SHP77 (cell line): ENCODE results near the gene OTUD3.
A peak's percentile ranks its signal among the peaks of the same experiment; 100 is the strongest.
"Not testable (repeated sequence)": the region's sequence is repeated elsewhere in the genome, so short reads cannot be mapped to it uniquely, and the experiment has no call there.

Experiments used
- DNase-seq, 2 experiments: peaks; one replicate each; lab custom pipeline; 2025; lab: John Stamatoyannopoulos, UW

Gene OTUD3, protein sequence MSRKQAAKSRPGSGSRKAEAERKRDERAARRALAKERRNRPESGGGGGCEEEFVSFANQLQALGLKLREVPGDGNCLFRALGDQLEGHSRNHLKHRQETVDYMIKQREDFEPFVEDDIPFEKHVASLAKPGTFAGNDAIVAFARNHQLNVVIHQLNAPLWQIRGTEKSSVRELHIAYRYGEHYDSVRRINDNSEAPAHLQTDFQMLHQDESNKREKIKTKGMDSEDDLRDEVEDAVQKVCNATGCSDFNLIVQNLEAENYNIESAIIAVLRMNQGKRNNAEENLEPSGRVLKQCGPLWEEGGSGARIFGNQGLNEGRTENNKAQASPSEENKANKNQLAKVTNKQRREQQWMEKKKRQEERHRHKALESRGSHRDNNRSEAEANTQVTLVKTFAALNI

DNA sequence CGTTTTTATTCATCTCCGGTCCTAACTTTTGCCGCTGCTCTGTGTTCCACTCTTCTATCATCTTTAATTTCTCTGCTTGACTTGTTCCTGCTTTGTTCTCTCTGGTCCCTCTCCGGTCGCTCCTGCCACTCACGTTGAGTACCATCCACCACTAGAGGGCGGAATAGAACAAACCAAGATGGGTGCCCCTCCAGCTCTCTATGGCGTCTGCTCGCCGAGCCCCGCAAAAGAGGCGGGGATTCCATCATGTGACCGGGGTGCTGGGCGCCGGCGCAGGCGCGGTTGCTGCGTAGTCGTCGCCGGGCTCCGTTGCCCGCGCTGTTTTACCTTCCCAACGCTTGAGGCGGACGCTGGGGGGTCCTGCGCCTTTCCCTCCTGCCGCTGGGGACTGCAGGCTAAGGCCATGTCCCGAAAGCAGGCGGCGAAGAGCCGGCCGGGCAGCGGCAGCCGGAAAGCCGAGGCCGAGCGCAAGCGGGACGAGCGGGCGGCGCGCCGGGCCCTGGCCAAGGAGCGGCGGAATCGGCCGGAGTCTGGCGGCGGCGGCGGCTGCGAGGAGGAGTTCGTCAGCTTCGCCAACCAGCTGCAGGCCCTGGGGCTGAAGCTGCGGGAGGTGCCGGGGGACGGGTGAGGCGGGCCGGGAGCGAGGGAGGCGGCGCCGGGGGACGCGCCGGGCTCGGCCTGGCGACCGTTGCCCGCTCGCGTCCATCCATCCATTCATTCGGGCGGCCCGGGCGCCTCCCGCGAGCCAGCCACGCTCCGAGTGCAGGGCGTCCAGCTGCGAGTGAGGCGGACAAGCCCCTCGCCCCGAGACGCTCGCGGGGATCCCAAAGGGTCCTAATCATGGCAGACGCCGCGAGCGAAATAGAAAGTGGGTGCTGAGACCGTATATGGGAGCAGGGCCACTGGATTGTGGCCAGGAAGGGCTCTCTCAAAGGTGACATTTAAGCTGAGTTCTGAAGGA, at the start of gene OTUD3:
Gene OTUD3, plus strand, starts transcription at position 285 of the 961 bp plus-strand sequence. Its CDS starts 119 bp downstream, at position 404.
- DNase-seq = peak; percentile 95 to 96

DNA sequence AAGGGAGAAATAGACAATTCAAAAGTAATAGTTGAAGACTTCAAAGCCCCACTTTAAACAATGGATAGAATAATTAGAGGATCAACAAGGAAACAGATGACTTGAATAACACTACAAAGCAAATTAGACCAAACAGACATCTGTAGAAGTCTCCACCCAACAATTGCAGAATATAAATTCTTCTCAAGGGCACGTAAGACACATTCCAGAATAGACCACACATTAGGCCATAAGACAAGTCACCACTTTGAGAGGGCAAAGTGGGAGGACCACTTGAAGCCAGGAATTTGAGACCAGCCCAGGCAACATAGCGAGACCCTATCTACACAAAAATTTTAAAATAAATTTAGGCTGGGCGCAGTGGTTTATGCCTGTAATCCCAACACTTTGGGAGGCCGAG, 46.6 kb upstream of the OTUD3 start:
- no peak for DNase-seq

DNA sequence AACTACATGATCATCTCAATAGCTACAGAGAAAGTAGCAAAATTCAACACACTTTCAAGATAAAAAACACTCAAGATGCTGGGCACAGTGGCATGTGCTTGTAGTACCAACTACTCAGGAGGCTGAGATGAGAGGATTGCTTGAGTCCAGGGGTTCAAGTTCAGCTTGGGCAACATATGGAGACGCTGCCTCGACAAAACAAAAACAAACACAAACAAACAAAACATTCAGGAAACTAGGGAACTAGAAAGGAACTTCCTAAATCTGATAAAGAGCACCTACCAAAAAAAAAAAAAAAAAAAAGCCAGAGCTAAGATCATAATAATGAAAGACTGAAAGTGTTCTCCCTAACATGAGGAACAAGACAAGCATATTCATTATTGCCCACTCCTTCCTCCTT, 44.3 kb upstream of the OTUD3 start:
- no peak for DNase-seq

DNA sequence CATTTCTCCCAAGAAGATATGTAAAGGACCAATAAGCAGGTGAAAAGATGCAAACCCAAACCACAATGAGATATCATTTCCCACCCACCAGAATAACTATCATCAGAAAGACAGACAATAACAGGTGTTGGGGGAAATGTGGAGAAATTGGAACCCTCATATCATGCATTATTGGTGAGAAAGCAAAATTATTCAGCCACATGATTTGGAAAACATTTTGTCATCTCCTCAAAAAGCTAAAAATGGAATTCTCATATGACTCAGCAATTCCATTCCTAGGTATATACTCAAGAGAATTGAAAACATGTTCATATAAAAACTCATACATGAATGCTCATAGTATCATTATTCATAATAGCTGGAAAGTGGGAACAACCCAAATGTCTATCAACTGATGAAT, 42.0 kb upstream of the OTUD3 start:
- DNase-seq = no peak

DNA sequence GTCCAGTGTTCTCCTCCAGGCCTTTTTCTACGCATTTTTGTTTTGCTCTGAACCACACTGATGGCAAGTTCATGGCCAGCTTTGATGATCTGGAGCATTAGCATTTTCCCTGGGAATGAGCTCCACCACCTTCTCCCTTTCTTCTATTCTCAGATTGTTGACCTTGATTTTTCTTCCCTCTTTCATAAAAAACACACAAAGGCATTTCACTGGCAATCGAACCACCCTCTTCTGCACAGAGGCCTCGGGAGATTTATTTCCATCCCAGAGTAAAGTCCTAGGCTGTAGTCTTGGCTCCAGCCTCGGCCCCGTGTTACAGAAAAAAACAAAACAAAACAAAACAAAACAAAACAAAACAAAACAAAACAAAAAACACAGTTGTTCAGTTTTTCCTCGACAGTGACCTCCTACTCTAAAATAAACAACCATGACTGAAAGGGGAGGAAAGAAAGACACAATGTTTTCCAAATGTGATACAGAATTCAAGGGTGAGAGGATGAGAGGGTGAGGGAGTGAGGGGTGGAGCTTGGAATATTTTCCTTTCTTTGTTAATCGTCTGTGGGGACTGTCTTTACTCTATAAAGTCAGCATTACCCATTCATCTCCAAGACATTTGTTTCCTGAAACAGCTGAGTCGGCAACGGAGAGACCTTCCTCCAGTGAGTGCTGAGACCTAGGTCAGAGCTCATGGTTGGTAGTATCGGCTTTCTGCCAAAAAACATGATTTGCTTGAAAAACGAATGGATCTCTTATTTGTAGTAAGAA, 37.3 kb upstream of the OTUD3 start:
- DNase-seq = no peak

DNA sequence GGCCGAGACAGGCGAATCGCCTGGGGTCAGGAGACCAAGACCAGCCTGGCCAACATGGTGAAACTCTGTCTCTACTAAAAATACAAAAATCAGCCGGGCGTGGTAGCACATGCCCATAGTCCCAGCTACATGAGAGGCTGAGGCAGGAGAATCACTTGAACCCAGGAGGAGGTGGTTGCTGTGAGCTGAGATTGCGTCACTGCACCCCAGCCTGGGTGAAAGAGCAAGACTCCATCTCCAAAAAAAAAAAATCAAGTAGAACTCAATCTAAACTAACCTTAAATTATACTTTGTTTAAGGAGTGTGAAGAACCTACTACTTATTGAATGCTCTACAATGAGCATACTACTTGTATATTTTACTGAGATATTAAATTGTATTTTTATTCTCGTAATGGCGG, 36.6 kb upstream of the OTUD3 start:
- no peak for DNase-seq

DNA sequence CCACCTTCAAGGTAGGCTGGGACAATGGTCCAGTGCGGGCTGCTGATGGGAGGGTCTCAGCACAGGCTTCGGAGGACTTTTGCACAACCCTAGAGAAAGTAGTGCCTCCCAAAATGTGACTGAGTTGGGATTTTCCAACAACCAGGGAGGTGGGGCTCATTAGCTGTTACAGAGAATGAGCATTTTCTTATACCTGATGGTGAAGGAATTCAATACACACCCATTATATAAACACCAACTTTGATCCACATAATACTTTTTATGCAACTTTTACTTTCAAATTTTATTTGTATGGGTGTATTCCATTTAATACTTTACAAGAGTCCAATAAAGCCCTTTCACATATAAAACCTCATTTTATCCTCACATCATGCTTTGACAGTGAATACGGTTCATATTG, 35.9 kb upstream of the OTUD3 start:
- DNase-seq = no peak

DNA sequence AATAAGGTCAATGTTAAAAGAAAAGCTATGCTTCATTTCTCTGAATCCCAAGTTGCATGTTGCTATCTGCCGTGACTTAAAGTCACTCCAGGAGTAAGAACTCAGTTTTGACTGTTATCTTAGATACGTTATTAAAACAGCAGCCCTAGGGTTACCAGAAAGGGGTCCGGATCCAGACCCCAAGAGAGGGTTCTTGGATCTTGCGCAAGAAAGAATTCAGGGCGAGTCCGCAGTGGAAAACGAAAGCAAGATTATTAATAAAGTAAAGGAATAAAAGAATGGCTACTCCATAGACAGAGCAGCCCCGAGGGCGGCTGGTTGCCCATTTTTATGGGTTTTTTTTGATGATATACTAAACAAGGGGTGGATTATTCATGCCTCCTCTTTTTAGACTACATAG, 34.9 kb upstream of the OTUD3 start:
- DNase-seq = not testable (repeated sequence)

DNA sequence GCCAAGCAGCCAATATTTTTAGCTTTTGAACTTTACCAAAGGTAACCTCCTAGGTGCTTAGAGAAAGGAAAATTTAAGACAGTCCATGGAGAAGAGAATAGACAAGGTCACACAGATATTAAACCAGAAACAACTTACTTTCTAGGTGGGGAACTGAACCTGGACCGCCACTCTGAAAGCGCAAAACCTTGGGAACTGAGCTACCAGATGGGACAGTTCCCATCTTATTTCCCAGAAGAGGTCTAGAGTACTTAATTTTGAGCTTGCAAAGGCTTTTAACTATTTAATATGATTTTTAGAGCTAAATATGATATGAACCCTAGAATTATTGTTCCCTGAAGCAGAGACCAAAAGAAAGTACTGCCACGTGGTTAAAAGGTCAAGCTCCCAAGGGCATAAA, 32.9 kb upstream of the OTUD3 start:
- DNase-seq = not testable (repeated sequence)

DNA sequence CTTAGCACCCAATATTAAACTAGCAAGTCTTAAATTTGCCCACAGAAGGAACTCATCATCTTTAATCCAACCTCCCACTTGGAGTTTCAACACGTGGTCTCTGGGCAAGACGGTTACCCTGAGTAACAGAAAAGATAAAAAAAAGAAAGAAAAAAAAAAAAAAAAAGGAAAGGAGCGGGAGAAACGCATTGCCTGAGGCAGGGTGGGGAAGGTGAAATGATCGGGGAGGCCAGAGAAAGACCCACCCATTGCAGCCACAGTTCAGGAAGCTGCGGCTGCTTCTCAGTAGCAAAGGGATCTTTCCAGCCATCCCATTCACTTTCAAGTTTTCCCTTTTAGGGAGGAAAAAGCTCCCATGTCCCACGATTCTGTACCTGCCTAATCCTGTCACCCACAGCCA, 32.0 kb upstream of the OTUD3 start:
- no peak for DNase-seq

DNA sequence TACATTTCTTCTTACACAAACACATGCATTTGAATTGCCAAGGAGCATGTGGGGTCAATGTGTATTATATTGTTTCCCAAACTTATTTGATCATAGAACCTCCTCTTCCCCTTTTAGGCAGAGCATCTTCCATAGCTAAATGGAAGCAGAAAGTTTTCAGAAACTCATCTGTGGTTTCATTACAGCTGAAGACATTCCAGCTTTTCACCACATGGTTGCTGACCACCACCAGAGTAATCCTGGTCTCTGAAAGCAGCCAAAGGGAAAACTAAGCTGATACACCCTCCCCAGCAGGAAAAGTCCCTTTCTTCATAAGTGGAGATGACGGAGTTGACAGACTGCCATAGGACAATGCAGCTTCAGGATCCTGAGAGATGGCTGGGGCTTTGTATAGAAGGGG, 30.2 kb upstream of the OTUD3 start:
- no peak for DNase-seq

DNA sequence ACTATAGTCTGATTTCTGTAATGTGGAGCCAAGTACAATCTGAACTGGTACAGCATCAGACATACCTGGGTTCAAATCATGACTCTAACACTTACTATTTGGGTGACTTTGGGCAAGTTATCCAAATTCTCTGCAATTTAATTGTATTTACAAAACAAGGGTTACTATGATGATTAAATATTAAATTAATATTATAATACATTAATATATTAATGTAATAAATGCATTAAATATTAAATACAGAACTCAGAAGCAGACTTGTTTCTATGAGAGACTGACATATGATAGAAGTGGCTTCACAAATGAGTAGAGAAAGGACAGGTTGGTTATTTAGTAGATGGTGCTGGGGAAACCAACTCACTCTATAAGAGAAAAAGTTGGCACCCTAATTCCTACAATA, 27.3 kb upstream of the OTUD3 start:
- DNase-seq = no peak

DNA sequence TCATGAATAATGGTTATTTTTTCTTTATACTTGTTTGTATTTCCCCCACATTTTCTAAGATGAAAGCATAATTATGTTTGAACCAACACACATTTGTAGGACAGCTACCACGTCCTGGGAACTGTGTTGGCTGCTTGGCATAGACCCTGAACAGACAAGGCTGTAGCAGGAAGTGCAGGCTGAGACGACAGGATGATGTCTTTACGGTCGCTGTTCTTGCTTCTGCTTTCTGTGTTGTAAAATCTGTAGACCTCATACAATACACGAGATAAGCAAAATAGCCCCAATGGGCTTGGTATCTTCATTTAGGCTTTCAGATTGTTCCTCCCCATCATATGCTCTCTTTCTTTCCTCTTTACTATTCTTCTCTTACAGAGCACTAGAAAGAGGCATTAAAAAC, 23.3 kb upstream of the OTUD3 start:
- no peak for DNase-seq

DNA sequence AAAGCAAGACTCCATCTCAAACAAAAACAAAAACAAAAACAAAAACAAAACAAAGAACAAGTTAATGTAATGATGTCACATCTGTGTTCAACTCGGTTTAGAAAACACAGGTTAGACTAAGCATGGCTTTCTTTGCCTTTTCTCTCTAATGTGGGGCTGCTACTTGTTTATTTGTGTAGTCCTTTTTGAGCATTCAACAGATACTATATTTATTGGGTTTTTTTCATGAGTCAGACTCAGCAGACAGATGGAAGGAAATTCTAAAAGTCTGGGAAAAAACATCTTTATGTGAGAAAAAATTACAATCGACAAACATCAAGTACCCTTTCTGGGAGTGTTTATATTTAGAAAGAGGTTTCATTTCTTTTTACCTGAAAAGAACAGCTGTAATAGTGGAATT, 22.3 kb upstream of the OTUD3 start:
- DNase-seq = no peak

DNA sequence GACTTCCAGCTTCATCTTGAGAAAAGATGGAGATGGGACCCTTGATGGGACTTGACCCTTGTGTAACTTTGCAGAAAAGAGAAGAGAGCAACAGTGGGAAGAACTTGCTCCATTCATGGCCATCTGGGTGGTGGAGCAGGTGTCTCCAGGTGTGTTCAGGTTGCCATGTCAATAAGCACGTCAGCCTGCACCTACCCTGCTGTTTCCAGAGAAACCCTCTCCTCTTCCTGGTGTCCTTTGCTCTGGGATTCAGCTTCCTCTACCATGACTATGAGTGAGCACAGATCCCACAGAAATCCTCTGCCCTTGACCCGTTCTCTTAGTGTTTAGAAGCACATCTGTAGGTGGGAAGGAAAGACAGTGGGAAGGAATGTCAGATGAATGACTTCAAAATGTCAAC, 21.8 kb upstream of the OTUD3 start:
- no peak for DNase-seq

DNA sequence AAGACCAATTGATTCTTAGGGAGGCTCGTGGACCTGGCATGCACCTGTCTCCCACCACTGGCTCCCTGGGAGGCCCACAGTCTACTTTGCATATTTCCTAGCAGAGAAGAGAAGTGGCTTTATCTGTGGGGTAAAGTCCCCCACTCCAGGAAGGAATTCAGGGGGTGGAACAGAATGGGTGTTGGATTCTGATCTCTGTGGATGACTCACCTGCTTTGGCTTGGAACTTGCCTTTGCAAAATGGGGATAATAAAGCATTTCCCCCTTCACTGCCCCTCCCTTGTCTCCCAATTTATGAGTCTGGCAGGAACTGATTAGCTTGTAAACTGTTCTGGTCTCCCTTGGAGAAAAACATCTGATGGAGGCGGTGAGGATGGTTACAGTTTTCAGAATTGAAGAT, 21.2 kb upstream of the OTUD3 start:
- no peak for DNase-seq

DNA sequence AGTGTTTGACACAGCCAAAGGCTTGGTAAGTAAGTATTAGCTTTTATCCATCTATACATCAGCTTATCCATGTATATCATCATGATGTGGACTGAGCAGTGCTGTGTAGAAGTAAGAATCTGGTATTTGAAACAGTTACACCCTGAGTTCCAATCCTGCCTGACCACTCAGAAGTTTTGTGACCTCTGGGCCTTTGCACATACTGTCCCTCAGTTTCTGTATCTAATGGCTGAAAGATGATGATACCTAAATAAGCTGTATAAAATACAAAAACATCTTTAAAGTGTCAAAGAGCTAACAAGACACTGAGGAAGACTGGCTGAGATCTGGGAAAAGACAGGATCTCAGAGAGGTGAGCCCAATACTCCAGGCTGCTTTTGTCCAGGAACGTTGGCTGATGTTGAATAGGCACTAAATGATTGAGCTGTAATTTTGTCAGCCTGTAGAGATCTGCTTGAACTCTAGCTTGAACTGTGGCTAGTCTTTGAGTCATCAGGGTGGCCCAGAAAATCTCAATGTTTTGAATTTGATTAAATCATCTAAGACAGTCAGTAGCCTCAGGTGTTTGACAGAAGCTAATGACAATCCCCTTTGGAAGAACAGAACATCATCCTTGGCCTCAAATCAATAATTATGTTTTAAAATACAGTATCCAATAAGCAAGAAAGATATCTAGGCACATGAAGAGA, 20.2 kb upstream of the OTUD3 start:
- no peak for DNase-seq

DNA sequence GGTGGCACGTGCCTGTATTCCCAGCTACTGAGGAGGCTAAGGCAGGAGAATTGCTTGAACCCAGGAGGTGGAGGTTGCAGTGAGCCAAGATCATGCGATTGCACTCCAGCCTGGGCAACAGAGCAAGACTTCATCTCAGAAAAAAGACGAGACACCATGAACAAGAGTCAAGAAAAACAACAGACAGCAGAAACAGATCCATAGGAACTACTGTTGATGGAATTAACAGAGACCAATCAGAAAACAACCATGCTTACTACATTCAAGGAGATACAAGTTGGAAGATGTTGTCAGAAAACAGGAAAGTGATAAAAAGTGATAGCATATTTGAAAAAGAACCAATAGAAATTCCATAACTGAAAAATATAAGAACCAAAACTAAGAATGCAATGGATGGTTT, 19.3 kb upstream of the OTUD3 start:
- DNase-seq = no peak

DNA sequence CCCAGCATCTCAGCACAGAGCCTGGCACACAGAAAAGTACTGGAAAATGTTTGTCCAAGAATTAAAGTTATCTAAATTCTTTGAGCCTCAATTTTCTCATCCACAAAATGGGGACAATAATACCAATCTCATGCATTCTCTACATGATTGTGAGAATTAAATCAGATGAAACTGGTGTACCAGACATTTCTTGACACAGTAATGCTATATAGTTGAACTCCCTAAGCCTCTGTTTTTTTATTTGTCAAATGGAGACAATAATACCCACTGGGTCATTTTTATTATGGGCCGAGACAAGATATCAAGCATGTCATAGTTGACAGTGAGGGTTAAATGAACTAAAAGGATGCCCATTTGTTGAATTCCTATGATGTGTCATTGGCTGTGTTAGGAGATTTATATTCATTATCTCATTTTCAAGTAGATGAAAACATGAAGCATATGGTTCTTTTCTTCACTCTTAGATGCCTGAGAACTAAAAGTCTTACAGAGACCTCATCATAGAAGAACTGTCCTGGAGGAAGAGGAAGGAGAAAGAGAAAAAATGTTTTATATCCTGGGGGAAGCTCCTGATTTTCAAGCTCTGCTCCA, 17.5 kb upstream of the OTUD3 start:
- DNase-seq = no peak

DNA sequence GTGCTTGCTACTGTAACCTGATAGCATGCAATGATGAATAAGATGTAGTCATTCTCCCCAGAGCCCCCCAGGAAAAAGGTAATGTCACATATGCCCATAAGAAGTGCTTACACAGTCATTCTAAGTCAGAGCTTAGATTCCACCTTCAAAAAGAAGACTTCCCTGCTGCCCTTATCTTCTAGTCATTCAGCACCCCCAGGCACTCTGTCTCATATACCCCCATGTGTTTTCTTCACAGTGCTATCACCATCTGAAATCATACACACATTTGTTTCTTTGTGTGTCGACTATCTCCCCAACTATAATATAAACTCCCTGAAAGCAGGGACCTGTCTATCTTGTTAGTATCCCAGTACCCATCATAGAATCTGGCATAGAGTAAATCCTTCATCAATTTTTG, 16.2 kb upstream of the OTUD3 start:
- no peak for DNase-seq

DNA sequence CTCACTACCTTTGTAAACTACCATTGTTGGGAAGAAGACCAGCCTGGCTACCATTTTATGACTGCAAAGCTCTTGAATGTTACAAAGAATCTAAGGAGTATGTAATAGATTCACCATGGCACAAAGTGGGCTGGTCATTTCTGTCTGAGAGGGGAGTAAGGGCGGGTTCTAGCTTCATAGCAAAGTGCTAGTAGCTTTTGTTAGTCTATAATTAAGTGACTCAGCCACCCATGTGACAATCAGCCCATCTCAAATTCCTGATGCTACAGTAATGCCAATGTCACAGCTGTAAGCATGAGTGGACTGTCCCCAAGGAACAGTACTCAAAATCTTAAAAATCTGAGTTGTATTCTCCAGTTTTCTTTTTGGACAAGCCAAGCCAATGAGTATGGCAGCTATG, 15.4 kb upstream of the OTUD3 start:
- DNase-seq = no peak
